Measurements from ENCODE around the gene SCAPER. TPM values are rescaled to one million over a fixed set of nuclear protein-coding genes. Genes with fewer than 3 reads are reported as not detected.

SCAPER gene
- total and polyA plus RNA-seq, 2 donors (not counting 1 experiment from before 2014, with no cell fraction given) = 8.3 to 61.6 TPM

GRCh38 chr15:76312540-76313174 lies 592.5 kb downstream of the SCAPER start:
- Histone ChIP-seq H2AFZ (ENCODE audit: insufficient read depth, low read depth, low read length, poor library complexity, severe bottlenecking) (no peak overlapping the region), H3K27me3 (replicated peaks in 1 of 4; ENCODE audit: control extremely low read depth in 1 of 4, control insufficient read depth in 3 of 4, insufficient read depth in 4 of 4, low read length in 3 of 4) (peaks cover 0 to 5% (median 1%) of the 10 kb centered on the region in 4 experiments), H4K20me1 (ENCODE audit: control insufficient read depth, insufficient read depth, low read length, poor library complexity, severe bottlenecking) (peaks cover 16% of the 10 kb centered on the region), H3K79me2 (ENCODE audit: control insufficient read depth, insufficient read depth, low read length) (peaks cover 41% of the 10 kb centered on the region), H3K4me3 (ENCODE audit: control extremely low read depth in 1 of 5, extremely low read depth in 1 of 5, insufficient read depth in 1 of 5, low read depth in 2 of 5, low read length in 4 of 5) (no peak overlapping the region), H3K9ac (ENCODE audit: low read length) (no peak overlapping the region), H3K27ac (ENCODE audit: low read length in 2 of 2) (no peak overlapping the region), H3K4me2 (replicated peaks; ENCODE audit: low read depth, low read length, poor library complexity, severe bottlenecking) (no peak overlapping the region), H3K36me3 (replicated peaks in 1 of 2; ENCODE audit: control extremely low read depth in 1 of 2, control insufficient read depth in 1 of 2, extremely low read depth in 1 of 2, insufficient read depth in 2 of 2, low read length in 1 of 2) (peaks cover 0 to 2% of the 10 kb centered on the region in 2 experiments), H3K9me3 (ENCODE audit: control extremely low read depth in 1 of 3, control insufficient read depth in 2 of 3, insufficient read depth in 1 of 3, low read length in 2 of 3) (no peaks in the 10 kb centered on the region), H3K4me1 (ENCODE audit: control insufficient read depth in 2 of 2, insufficient read depth in 2 of 2, low read length in 2 of 2) (peaks cover 11 to 12% of the 10 kb centered on the region in 2 donors)
- ATAC-seq (ENCODE audit: low read depth) (no peak), DNase-seq (no peak)
- H3K4me1 Mint-ChIP-seq = peaks cover 30% of the 10 kb centered on the region
- intact Hi-C loops (cut with micrococcal nuclease) = no loop called here
- ChIA-PET CTCF (no interaction called here), POLR2A (interaction anchor here (1.2 to 1.8 kb wide), 2 partner anchors 27 to 116 kb away, joined by 3 to 7 read pairs; no protein-coding TSS in a partner anchor)
- no peak for TF ChIP-seq EZH2 (IDR thresholded peaks at IDR 0.05; ENCODE audit: borderline replicate concordance, insufficient read depth, low read depth, low read length, poor library complexity, severe bottlenecking)
- TF ChIP-seq, protein P1, sequence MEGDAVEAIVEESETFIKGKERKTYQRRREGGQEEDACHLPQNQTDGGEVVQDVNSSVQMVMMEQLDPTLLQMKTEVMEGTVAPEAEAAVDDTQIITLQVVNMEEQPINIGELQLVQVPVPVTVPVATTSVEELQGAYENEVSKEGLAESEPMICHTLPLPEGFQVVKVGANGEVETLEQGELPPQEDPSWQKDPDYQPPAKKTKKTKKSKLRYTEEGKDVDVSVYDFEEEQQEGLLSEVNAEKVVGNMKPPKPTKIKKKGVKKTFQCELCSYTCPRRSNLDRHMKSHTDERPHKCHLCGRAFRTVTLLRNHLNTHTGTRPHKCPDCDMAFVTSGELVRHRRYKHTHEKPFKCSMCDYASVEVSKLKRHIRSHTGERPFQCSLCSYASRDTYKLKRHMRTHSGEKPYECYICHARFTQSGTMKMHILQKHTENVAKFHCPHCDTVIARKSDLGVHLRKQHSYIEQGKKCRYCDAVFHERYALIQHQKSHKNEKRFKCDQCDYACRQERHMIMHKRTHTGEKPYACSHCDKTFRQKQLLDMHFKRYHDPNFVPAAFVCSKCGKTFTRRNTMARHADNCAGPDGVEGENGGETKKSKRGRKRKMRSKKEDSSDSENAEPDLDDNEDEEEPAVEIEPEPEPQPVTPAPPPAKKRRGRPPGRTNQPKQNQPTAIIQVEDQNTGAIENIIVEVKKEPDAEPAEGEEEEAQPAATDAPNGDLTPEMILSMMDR (IDR thresholded peaks at IDR 0.05) = no peak
- H3K27ac Mint-ChIP-seq = peak overlapping the region; percentile 66
- WGBS (ENCODE audit: insufficient coverage) = 97% methylated on average over 6 of the region's 7 CpGs
- no peaks in the 10 kb centered on the region for H3K27me3 Mint-ChIP-seq
- H3K4me3 Mint-ChIP-seq = peak overlapping the region; percentile 74
- H3K9me3 Mint-ChIP-seq (ENCODE audit: insufficient read depth) = no peaks in the 10 kb centered on the region
